ENCODE data around the gene LIFR.
"Not testable (repeated sequence)": the region's sequence is repeated elsewhere in the genome, so short reads cannot be mapped to it uniquely, and the experiment has no call there.

LIFR gene

GRCh38 chr5:38548064-38548759 is 8.2 kb downstream of the LIFR start:
- DNase-seq = no peak

GRCh38 chr5:38547257-38547656 is 9.2 kb downstream of the LIFR start:
- DNase-seq = no peak

DNA sequence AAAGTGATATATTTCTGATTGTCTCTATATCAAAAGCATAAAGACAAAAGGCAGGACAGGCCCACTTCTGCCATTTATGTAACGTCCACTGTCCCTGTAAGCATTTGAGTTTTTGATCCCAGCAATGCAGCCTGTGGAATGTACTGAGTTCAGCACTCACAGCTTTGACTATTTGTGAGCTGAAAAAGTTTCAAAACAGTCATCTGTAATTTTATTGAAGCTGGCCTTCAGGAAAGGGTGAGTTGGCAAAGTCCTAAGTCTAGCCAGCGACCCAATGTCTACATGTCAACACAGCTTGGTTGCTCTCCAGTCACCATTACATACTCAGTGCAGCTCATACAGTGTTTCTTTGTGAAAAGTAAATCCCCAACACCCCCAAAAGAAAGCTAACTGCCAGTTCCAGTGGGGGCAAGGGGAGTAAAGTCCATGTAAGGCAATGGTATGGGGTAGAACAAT is 9.7 kb downstream of the LIFR start:
- DNase-seq = no peak

DNA sequence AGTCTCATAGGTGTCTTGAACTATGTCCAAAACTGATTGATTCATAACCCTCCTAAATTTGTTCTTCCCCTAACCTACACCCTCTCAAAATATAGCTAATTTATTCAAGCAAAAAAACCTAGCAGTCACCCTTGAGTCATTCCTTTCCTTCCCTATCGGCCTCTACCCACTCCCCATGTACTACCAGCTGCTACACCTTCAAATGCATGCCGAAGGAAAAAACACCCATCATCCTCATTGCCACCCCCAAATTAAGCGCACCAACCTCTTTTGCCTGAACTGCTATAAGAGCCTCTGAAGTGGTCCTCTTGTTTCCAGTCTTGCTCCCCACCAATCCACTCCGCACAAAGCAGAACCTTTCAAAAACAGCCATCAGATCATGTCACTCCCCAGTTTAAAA is 12.6 kb downstream of the LIFR start:
- no peak for DNase-seq

DNA sequence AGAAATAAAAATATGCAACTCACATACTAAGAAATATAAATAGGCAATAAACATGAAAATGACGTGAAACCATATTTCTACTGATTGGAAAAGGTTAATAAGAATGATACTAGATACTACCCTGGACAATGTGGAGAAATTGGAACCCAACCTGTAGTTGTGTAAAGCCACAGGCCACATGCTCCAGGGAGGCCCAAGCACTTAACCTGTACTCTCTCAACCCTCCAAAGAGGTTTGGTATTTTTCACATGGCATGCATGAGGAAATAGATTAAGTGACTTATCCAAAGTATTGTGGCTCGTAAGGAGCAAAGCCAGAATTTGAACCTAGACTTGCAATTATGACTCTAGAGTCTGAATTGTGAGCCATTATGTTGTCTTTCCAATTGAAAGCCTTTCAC is 13.4 kb downstream of the LIFR start:
- no peak for DNase-seq

DNA sequence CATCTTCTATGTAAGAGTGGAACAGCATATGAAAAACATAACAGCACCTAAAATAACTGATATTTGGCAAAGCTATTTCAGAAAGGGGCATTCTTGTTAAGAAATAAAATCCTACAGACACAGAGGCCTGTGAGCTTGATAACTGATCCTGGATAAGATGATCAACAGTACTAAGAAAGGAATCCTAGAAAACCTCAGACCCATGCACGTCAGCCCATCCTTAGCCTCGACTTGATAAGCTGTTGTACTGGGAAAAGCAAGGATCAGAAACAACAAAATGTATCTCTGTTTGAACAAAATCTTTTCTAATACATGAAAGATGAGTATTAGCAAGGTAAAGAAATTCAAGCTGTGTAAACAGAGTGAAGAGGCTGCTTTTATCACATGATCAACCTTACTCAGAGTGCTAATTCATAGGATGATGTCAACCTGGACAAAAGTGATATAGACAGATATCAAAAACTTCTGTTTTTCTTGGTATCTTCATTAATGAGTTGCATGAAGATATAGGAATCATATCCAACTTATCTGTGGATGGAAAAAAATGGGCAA is 15.2 kb downstream of the LIFR start:
- DNase-seq = no peak

DNA sequence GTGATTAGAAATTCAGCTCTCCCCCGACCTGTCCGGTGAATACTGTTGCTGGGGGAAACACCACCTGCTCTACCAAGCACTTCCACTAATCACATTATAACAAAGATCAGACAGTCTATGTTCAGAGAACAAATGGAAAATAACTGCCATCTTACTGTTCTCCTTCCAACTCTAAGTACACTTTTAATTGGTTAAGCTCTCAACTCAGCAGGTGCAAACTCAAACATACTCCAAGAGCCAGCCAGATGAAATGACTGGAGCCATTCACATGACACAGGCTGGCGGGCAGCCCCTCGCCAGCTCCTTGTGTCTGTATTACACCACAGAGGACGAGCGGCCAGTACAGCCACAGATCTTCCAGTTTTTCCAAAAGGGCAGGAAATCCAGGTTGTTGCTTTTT is 16.1 kb downstream of the LIFR start:
- DNase-seq = no peak

DNA sequence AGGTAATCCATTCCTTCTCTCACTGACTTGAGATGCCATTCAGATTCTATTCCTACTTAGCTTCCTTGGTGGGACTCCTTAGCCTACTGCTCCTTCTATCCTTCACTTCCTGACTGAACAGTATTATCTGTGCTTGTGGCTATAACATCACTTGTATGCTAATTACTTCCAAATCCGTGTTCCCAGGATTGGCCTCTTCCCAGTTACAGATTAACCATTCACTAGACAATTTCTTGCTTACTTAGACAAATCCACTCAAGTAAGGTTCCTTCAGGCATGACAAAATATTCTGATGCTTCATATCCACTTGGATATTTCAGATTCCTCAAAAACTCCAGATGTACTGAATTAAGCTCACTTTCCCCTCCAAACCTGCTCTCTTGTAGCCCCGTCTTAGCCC is 18.3 kb downstream of the LIFR start:
- no peak for DNase-seq

DNA sequence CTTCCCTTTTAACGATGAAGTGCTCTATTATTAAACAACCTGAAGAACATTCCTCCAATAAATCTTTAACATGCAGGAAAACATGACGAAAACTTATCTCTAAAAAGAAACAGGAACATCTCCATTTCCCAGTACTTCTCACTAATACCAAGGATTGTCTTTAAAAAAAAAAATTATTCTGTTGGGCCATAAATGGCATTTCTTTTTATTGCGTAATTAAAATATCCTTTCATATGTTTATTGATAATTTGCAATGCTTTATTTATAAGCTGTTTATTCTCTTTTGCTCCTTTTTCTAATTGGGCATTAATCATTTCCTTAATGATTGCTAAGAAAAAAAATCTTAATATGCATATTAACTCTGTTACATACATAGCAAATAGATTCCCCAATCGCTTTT is 18.9 kb downstream of the LIFR start:
- DNase-seq = no peak

DNA sequence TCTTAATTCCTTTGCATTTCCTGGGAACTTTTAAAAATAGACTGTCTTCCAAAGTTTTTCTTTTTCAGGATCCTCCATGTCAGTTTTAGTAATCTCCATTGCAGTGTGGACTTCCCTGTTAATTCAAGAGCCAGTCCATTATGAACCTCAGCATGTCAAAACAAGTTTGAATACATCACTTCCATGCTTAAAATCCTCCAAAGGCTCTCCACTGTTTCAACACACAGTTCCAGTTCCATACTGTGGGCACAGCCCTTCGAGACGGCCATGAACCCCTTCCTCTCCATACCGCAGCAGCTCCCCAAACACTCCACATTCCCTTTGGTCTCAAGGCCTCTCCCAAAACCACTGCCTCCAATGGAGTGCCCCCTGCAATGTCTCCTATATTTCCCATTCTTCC is 19.5 kb downstream of the LIFR start:
- DNase-seq = no peak

DNA sequence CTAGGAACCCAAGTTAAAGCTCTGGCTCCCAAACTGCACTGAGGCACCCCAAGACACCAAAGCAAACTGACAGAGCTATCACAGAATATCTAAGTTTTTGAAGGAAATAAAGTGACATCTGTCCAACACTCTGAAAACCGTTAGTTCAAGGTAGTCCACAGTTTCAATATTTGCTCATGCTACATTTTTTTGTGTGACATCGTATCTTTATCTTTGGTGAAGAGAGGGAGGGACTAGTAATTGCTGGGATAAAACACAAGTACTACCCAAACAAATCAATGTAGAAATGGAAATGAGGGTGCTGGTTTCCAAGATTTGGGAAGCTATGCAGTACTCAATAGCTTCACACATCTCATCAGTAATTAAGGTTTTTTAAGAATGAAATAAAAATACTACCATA is 20.6 kb downstream of the LIFR start:
- DNase-seq = no peak

- DNase-seq = no peak
Observed at GRCh38 chr5:38535248-38535750, 21.1 kb downstream of the LIFR start.

DNA sequence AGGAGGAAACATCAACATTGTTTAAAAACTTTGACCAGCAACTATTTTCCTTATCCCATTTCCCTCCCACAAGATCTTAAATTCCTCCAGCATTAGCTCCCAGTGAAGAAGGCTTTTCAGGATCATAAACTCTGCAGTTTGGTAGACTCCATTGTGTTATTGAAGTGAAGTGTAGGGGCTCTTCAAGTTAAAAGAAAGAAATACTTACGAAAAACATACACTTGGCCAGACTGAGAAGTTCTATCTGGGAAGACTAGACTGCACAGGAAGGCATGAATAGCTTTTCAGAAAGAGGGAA is 22.3 kb downstream of the LIFR start:
- no peak for DNase-seq

GRCh38 chr5:38533286-38534155 is 22.9 kb downstream of the LIFR start:
- no peak for DNase-seq

- DNase-seq = no peak
Observed at GRCh38 chr5:38532165-38532669, 24.2 kb downstream of the LIFR start.

DNA sequence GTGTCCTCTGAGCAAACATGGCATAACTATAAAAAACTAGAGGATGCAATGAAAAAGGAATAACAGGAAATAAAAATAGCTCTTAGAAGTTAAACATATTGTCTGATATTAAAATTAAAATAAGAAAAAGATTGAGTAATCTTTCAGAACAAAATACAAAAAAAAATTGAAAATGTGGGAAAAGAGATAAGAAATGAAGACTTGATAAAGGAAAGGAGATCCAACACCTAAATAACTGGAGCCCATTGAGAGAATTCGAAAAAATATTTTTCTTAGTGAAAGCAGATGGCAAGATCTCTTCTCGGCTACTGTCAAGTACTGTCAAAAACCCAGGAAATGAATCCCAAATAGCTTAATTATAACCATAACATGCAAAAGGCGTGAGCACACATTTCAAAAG is 24.9 kb downstream of the LIFR start:
- no peak for DNase-seq

DNA sequence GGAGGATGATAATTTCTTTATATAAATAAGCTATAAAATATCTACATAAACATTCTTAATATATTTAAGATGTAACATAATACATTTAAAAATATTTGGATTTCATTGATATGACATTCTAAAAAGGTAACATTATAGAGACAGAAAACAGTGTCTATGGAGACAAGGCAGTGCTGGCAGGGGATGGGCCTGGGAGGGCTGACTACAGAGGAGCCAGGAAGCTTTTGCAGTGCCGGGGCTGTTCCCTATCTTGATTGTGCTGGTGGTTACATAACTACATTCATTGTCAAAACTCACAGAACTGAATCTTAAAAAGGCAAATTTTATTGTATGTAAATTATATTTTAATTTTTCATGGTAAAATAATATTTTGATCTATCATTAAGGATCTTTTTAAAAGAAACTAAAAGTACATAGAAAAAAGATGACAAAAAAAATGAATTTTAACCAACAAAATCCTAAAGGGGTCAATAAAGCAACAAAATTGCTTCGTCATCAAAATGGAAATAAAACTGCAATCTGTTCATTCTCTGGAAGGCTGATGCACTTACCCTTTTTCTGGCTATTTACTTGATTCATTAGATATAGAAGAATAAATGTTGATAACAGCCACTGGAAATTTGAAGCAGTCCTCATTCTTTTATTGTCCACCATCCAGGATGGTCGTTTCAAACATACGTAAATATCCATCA is 26.3 kb downstream of the LIFR start:
- no peak for DNase-seq

GRCh38 chr5:38528162-38528703 is 28.2 kb downstream of the LIFR start:
- DNase-seq = no peak

DNA sequence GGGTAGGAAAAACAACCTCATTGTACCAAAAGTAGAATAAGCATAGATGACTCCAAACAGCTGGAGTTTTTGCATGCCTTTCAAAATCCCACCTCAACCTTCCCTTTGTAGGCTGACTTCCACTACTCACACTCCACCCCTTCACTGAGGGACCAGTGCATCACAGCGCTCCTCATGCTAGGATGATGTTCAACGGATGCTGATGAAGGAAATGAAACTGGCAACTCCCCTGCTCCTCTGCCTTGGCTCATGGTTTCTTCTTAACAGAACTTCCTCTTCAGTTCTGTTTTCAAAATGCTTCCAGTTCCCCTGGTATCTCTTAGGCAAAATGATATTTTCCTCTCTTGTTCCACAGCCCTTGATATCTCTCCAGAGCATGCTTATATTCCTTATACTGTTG is 29.0 kb downstream of the LIFR start:
- no peak for DNase-seq

DNA sequence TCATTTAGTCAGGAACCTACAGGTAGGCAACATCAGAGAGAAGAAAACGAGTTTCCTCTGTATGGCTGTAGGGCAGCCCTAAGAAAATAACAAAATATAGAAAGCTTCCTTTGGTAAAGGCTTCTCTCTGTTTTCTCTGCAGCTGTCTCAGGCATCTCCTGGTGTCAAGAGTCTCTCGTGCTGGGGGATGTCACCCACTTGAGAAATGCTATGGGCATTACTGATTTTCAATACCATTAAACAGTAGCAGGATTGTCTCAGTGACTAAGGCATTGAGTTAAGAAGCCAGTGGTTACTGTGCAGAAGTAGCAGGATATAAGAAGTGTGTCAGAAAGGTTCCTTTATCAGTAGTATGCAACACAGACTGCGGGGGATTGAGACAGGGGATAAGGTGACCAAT is 32.4 kb downstream of the LIFR start:
- DNase-seq = no peak

DNA sequence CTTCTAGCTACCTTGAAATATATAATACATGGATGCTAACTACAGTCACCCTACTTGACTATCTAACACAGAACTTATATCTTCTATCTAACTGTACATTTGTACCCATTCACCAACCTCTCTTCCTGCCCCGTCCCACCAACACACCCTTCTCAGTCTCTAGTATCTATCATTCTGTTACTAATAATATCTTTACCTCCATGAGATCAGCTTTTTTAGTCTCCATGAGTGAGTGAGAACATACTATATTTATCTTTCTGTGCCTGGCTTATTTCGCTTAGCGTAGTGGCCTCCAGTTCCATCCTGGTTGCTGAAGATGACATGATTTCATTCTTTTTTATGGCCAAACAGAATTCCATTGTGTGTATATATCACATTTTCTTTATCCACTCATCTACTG is 37.0 kb downstream of the LIFR start:
- no peak for DNase-seq

- DNase-seq = no peak
Observed at GRCh38 chr5:38518341-38518740, 38.1 kb downstream of the LIFR start.

DNA sequence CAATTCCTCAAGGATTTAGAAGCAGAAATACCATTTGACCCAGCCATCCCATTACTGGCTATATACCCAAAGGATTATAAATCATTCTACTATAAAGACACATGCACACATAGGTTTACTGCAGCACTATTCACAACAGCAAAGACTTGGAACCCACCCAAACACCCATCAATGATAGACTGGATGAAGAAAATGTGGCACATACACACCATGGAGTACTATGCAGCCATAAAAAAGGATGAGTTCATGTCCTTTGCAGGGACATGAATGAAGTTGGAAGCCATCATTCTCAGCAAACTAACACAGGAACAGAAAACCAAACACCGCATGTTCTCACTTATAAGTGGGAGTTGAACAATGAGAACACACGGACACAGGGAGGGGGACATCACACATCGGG is 39.8 kb downstream of the LIFR start:
- DNase-seq = not testable (repeated sequence)
